EL (cell line): ENCODE data around the gene C20orf202.

Source experiments
- DNase-seq: peaks from one replicate; pipeline ENCODE4 v3.0.0-alpha.2; 2016

Gene C20orf202

GRCh38 chr20:1185316-1185741 lies 17.9 kb upstream of the C20orf202 start:
- DNase-seq = no peak

- peak; percentile 44 for DNase-seq
Measured at GRCh38 chr20:1185790-1186334, 17.4 kb upstream of the C20orf202 start.

- DNase-seq = no peak
Measured at GRCh38 chr20:1186367-1186991, 16.8 kb upstream of the C20orf202 start.

- DNase-seq = no peak
Measured at GRCh38 chr20:1187605-1188171, 15.6 kb upstream of the C20orf202 start.

GRCh38 chr20:1188347-1188746 lies 14.9 kb upstream of the C20orf202 start:
- no peak for DNase-seq

- DNase-seq = no peak
Measured at GRCh38 chr20:1189827-1190226, 13.4 kb upstream of the C20orf202 start.

GRCh38 chr20:1190847-1191246 lies 12.4 kb upstream of the C20orf202 start:
- DNase-seq = no peak

- no peak for DNase-seq
Measured at GRCh38 chr20:1191299-1191698, 12.0 kb upstream of the C20orf202 start.

- DNase-seq = no peak
Measured at GRCh38 chr20:1195226-1195625, 8.0 kb upstream of the C20orf202 start.

GRCh38 chr20:1196634-1197033 lies 6.6 kb upstream of the C20orf202 start:
- DNase-seq = no peak

- no peak for DNase-seq
Measured at GRCh38 chr20:1197801-1198200, 5.5 kb upstream of the C20orf202 start.

- no peak for DNase-seq
Measured at GRCh38 chr20:1198751-1199150, 4.5 kb upstream of the C20orf202 start.

- DNase-seq = no peak
Measured at GRCh38 chr20:1199212-1199873, 3.9 kb upstream of the C20orf202 start.

- no peak for DNase-seq
Measured at GRCh38 chr20:1199964-1200363, 3.3 kb upstream of the C20orf202 start.

- DNase-seq = no peak
Measured at GRCh38 chr20:1203630-1204029, 376 bp downstream of the C20orf202 start.

GRCh38 chr20:1204113-1204512 lies 859 bp downstream of the C20orf202 start:
- no peak for DNase-seq

GRCh38 chr20:1204576-1204975 lies 1.3 kb downstream of the C20orf202 start:
- DNase-seq = no peak

- no peak for DNase-seq
Measured at GRCh38 chr20:1205802-1206201, 2.5 kb downstream of the C20orf202 start.

GRCh38 chr20:1206366-1207148 lies 3.3 kb downstream of the C20orf202 start:
- no peak for DNase-seq

GRCh38 chr20:1207293-1207878 lies 4.1 kb downstream of the C20orf202 start:
- no peak for DNase-seq

- DNase-seq = peak; percentile 9
Measured at GRCh38 chr20:1209447-1210387, 6.5 kb downstream of the C20orf202 start.

- no peak for DNase-seq
Measured at GRCh38 chr20:1210501-1210900, 7.2 kb downstream of the C20orf202 start.
